Naive thymus-derived CD4-positive, alpha-beta T cell (primary cell): ENCODE results near the gene INAVA. TPM values are rescaled to one million over a fixed set of nuclear protein-coding genes. Genes with fewer than 3 reads are reported as not detected.

Experiments used
- ATAC-seq: fragments of 150-1000 bp; cut with Tn5 transposase; 2 replicates; pipeline ENCODE4 v1.10.0; 2021; ENCODE audit warnings: mild to moderate bottlenecking, moderate library complexity
- CTCF ChIA-PET: fragments of 350-600 bp; sonication (Branson Sonifier 250); formaldehyde crosslinking; loops from one replicate; lab custom pipeline; 2021; ENCODE audit warnings: antibody characterized with exemption; lab: Charles Lee
- POLR2A ChIA-PET: fragments of 350-600 bp; sonication (Branson Sonifier 250); formaldehyde crosslinking; loops from one replicate; lab custom pipeline; 2021; ENCODE audit warnings: antibody characterized with exemption, inconsistent platforms; lab: Charles Lee
- DNase-seq, 9 donors: peaks; one replicate each; pipeline versions ENCODE4 v3.0.0 to v3.0.0-alpha.2; 2020 to 2022; ENCODE audit warnings: mixed read lengths in 1 of 9
- H3K27ac ChIP-seq: one replicate; pipeline ENCODE4 v1.7.0; 2013; ENCODE audit warnings: mild to moderate bottlenecking, low read depth, low read length, moderate library complexity
- H3K27me3 ChIP-seq, 2 donors: one replicate each; pipeline ENCODE4 v1.7.0; 2013; ENCODE audit warnings: low read length in 2 of 2, mild to moderate bottlenecking in 2 of 2, moderate library complexity in 2 of 2; ENCODE audit not compliant: control insufficient read depth in 2 of 2, insufficient read depth in 2 of 2
- H3K36me3 ChIP-seq, 3 experiments: 1 replicate in 2 of 3; 2 replicates in 1 of 3; pipeline ENCODE4 v1.7.0; 2013; ENCODE audit warnings: low read length in 3 of 3, mild to moderate bottlenecking in 3 of 3, moderate library complexity in 1 of 3; ENCODE audit not compliant: insufficient read depth in 3 of 3, control insufficient read depth in 2 of 3
- H3K4me1 ChIP-seq, 2 donors: one replicate each; pipeline ENCODE4 v1.7.0; 2013; ENCODE audit warnings: low read length in 2 of 2, mild to moderate bottlenecking in 2 of 2, moderate library complexity in 1 of 2; ENCODE audit not compliant: control insufficient read depth in 2 of 2, insufficient read depth in 2 of 2
- H3K4me3 ChIP-seq: 2 replicates; pipeline ENCODE4 v1.7.0; 2013; ENCODE audit warnings: mild to moderate bottlenecking, low read length
- H3K9me3 ChIP-seq, 3 experiments: 1 replicate in 2 of 3; 2 replicates in 1 of 3; pipeline ENCODE4 v1.7.0; 2013; ENCODE audit warnings: low read length in 3 of 3; ENCODE audit not compliant: control insufficient read depth in 2 of 3
- H3K27ac Mint-ChIP-seq, 9 donors: one replicate each; pipeline ENCODE4 v1.8.0; 2020 to 2022; ENCODE audit warnings: mixed read lengths in 9 of 9, mild to moderate bottlenecking in 8 of 9, moderate library complexity in 5 of 9, inconsistent platforms in 2 of 9
- H3K27me3 Mint-ChIP-seq, 5 donors: one replicate each; pipeline ENCODE4 v1.8.0; 2021 to 2022; ENCODE audit warnings: mixed read lengths in 5 of 5, mild to moderate bottlenecking in 1 of 5
- H3K36me3 Mint-ChIP-seq, 5 donors: one replicate each; pipeline ENCODE4 v1.8.0; 2020 to 2022; ENCODE audit warnings: mixed read lengths in 5 of 5, mild to moderate bottlenecking in 3 of 5, inconsistent platforms in 1 of 5
- H3K4me1 Mint-ChIP-seq, 7 donors: one replicate each; pipeline ENCODE4 v1.8.0; 2020 to 2022; ENCODE audit warnings: mixed read lengths in 7 of 7, mild to moderate bottlenecking in 3 of 7, inconsistent platforms in 1 of 7
- H3K4me3 Mint-ChIP-seq, 10 donors: one replicate each; pipeline ENCODE4 v1.8.0; 2020 to 2022; ENCODE audit warnings: mild to moderate bottlenecking in 10 of 10, mixed read lengths in 10 of 10, moderate library complexity in 6 of 10, inconsistent platforms in 2 of 10
- H3K9me3 Mint-ChIP-seq, 11 donors: one replicate each; pipeline ENCODE4 v1.8.0; 2020 to 2022; ENCODE audit warnings: mixed read lengths in 11 of 11, mild to moderate bottlenecking in 4 of 11, inconsistent platforms in 1 of 11, moderate library complexity in 1 of 11
- intact Hi-C, 2 donors: fragments of 100-400 bp; cut with micrococcal nuclease; formaldehyde crosslinking; loops; one replicate each; pipeline ENCODE4 v1.15.1; 2023
- polyA plus RNA-seq, 2 donors: library from polyadenylated mRNA; unstranded; fragments of 300-500 nt; fragmentation: Illumina TruSeq; gene quantifications; one replicate each; pipeline ENCODE4 v1.2.3, GENCODE V29; 2021
- total RNA-seq, 6 experiments: library from RNA in 5 of 6; stranded (reverse) in 5 of 6; gene quantifications; 1 replicate in 5 of 6; 2 replicates in 1 of 6; pipeline ENCODE4 v1.2.3 and lab custom pipeline; 2021 to 2026

INAVA gene
- total and polyA plus RNA-seq, 7 experiments from 2014 or later = 0.51 TPM; not detected in 6

DNA sequence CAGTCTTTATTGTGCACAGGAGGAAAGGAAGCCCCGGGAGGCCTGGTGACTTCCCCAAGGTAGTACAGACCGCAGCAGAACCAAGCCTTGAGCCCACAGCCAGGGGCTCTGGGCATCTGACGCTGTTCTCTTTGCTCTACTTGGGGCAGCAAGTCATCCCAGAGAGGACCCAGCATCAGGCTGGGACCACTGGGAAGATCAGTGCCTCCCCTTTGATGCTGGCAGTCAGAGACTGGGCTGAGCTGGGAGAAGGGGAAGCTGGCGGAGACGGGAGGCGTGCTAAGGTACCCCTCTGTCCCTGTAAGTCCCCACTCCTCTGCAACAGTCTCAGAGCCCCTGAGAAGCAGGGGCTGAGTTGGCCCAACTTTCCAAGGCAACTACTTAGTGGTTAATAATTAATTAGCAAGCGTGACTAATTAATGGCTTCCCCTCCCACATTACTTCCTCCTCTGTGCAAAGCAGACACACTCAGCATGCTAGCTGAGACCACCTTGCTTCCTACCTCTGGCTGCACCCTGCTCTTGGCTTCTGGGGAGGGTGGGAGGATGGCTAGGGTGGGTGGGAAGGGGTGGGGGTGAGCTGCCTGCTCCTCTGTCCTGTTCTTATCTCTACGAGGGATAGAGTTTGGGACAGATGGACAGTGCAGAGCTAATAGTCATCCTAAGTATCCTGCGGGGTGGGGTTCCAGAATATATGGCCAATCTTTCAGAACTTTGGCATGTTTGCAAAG lies 1.3 kb downstream of the INAVA start:
- H3K36me3 ChIP-seq = no peaks in the 10 kb centered on the region
- Mint-ChIP-seq H3K4me1 (peaks cover 0 to 17% (median 11%) of the 10 kb centered on the region in 7 donors), H3K27me3 (peaks cover 9 to 66% (median 17%) of the 10 kb centered on the region in 5 donors), H3K27ac (no peak overlapping the region), H3K4me3 (no peak overlapping the region), H3K36me3 (no peaks in the 10 kb centered on the region), H3K9me3 (no peaks in the 10 kb centered on the region)
- CTCF ChIA-PET = no interaction called here
- intact Hi-C loops = no loop called here
- H3K4me3 ChIP-seq = no peak overlapping the region
- H3K9me3 ChIP-seq = no peaks in the 10 kb centered on the region
- POLR2A ChIA-PET = no interaction called here
- peaks cover 0 to 8% of the 10 kb centered on the region in 2 donors for H3K4me1 ChIP-seq
- peaks cover 0 to 5% of the 10 kb centered on the region in 2 donors for H3K27me3 ChIP-seq
- no peak overlapping the region for H3K27ac ChIP-seq
- DNase-seq (no peak), ATAC-seq (no peak)

DNA sequence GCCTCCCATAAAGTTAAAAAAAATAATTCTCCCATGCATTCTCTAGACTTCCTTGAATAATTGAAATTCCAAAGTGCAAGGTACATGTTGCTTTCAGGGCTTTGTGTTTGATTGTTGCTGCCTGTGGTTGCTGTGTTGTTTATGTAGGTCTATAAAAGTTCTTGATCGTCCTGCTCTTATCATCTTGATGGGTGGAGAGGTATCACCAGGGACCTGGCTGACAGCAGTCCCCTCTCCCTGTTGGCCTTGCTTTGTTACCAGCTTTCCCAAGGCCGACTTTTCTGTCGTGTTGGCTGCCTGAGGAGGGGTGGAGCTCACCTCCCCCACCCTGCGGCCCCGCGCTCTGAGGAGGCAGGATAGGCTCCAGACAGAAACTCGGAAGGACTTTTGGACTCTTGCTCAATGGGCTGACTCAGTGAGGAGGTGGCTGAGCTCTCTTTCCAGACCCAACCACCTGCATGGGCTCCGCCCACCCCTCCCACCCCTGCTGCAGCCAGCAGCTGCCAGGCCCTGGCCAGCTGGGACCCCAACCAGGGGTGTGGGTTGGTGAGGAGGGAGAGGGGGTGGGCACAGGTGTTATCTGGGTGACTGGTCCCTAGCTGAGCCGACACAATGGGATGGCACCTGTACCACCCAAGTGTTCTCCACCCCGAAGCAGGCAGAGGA lies 2.0 kb downstream of the INAVA start:
- Mint-ChIP-seq H3K4me1 (peaks cover 0 to 15% (median 7%) of the 10 kb centered on the region in 7 donors), H3K36me3 (no peaks in the 10 kb centered on the region), H3K4me3 (no peak overlapping the region), H3K9me3 (no peaks in the 10 kb centered on the region), H3K27ac (no peak overlapping the region), H3K27me3 (peaks cover 9 to 67% (median 17%) of the 10 kb centered on the region in 5 donors)
- Histone ChIP-seq H3K9me3 (no peaks in the 10 kb centered on the region), H3K36me3 (no peaks in the 10 kb centered on the region), H3K4me1 (peaks cover 0 to 4% of the 10 kb centered on the region in 2 donors), H3K27ac (no peak overlapping the region), H3K4me3 (no peak overlapping the region), H3K27me3 (peaks cover 0 to 5% of the 10 kb centered on the region in 2 donors)
- intact Hi-C loops = no loop called here
- ChIA-PET CTCF (no interaction called here), POLR2A (no interaction called here)
- DNase-seq (no peak), ATAC-seq (no peak)

DNA sequence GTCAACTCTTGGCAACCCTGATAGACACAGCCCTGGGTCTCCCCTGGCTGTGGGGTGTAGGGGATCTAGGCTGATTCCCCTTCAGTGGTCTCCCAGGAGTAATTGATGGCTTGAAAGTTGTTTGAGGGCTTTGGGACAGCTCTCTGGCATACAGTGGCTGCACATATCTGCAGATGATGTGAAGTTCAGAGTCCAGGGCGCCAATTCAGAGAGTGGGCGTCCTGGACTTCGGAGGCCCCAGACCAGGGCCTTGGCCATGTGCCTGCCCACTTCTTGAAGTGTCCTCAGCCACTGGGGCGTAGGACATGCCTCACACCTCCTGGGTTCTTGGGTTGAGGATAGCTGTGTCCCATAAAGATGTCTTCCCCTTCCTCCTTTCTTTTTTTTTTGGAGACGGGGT lies 2.6 kb downstream of the INAVA start:
- no peak overlapping the region for H3K4me3 Mint-ChIP-seq
- Histone ChIP-seq H3K27me3 (peaks cover 0 to 2% of the 10 kb centered on the region in 2 donors), H3K4me1 (no peaks in the 10 kb centered on the region), H3K36me3 (no peaks in the 10 kb centered on the region), H3K9me3 (no peaks in the 10 kb centered on the region), H3K27ac (no peak overlapping the region), H3K4me3 (no peak overlapping the region)
- intact Hi-C loops = no loop called here
- H3K27me3 Mint-ChIP-seq = peaks cover 5 to 62% (median 12%) of the 10 kb centered on the region in 5 donors
- no peaks in the 10 kb centered on the region for H3K36me3 Mint-ChIP-seq
- no peak overlapping the region for H3K27ac Mint-ChIP-seq
- DNase-seq = no peak
- ATAC-seq = no peak
- peaks cover 0 to 9% (median under 1%) of the 10 kb centered on the region in 7 donors for H3K4me1 Mint-ChIP-seq
- CTCF ChIA-PET = no interaction called here
- H3K9me3 Mint-ChIP-seq = no peaks in the 10 kb centered on the region
- POLR2A ChIA-PET = no interaction called here

DNA sequence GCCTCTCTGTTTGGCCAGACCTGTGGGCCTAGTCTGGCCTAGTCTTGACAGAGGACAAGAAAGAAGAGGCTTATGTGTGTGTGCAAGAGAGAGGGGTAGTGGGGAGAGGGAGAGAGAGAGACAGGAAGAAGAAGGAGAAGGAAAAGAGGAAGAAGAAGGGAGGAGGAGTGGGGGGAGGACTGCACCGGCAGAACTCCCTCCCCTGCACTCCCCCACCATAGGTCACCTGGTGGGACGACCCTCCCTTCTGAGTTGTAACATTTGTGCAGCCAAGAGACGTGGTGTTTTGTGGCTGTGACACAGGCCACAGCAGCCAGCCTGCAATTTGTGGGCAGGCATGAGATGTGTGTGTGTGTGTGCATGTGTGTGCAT lies 4.3 kb downstream of the INAVA start:
- ChIA-PET POLR2A (no interaction called here), CTCF (no interaction called here)
- DNase-seq = no peak
- no peaks in the 10 kb centered on the region for H3K9me3 ChIP-seq
- peaks cover 0 to 51% (median 0%) of the 10 kb centered on the region in 5 donors for H3K27me3 Mint-ChIP-seq
- intact Hi-C loops = no loop called here
- no peak overlapping the region for H3K27ac Mint-ChIP-seq
- no peaks in the 10 kb centered on the region for H3K36me3 ChIP-seq
- no peak for ATAC-seq
- no peaks in the 10 kb centered on the region for H3K9me3 Mint-ChIP-seq
- no peak overlapping the region for H3K27ac ChIP-seq
- no peak overlapping the region for H3K4me3 Mint-ChIP-seq
- no peaks in the 10 kb centered on the region for H3K4me1 ChIP-seq
- H3K36me3 Mint-ChIP-seq = no peaks in the 10 kb centered on the region
- H3K4me3 ChIP-seq = no peak overlapping the region
- no peaks in the 10 kb centered on the region for H3K27me3 ChIP-seq
- H3K4me1 Mint-ChIP-seq = peaks cover 0 to 7% (median 0%) of the 10 kb centered on the region in 7 donors

DNA sequence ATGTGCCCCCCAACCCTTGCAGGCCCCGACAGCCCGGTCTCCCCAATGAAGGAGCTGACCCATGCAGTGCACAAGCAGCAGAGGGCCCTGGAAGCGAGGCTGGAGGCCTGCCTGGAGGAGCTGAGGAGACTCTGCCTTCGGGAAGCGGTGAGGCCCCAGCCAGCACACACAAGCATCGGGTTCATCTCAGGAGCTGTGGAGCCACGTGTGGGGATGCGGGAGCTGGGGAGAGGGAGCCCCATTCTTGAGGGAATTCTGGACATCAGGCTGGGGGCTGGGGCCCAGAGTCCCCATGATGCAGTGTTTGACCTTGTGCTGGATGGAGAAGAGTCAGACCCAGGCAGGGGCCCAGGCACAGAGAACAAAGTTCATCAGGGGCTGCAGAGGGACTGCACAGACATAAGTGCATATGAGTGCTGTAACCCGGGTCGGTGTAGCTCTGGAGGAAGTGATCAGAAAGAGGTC lies 4.8 kb downstream of the INAVA start:
- Mint-ChIP-seq H3K36me3 (no peaks in the 10 kb centered on the region), H3K9me3 (no peaks in the 10 kb centered on the region), H3K27ac (no peak overlapping the region), H3K4me1 (peaks cover 0 to 7% (median 0%) of the 10 kb centered on the region in 7 donors), H3K4me3 (no peak overlapping the region), H3K27me3 (peaks cover 0 to 46% (median 0%) of the 10 kb centered on the region in 5 donors)
- Histone ChIP-seq H3K36me3 (no peaks in the 10 kb centered on the region), H3K27me3 (no peaks in the 10 kb centered on the region), H3K27ac (no peak overlapping the region), H3K9me3 (no peaks in the 10 kb centered on the region), H3K4me3 (no peak overlapping the region), H3K4me1 (no peaks in the 10 kb centered on the region)
- CTCF ChIA-PET = no interaction called here
- ATAC-seq = no peak
- intact Hi-C loops = no loop called here
- POLR2A ChIA-PET = no interaction called here
- DNase-seq = no peak

DNA sequence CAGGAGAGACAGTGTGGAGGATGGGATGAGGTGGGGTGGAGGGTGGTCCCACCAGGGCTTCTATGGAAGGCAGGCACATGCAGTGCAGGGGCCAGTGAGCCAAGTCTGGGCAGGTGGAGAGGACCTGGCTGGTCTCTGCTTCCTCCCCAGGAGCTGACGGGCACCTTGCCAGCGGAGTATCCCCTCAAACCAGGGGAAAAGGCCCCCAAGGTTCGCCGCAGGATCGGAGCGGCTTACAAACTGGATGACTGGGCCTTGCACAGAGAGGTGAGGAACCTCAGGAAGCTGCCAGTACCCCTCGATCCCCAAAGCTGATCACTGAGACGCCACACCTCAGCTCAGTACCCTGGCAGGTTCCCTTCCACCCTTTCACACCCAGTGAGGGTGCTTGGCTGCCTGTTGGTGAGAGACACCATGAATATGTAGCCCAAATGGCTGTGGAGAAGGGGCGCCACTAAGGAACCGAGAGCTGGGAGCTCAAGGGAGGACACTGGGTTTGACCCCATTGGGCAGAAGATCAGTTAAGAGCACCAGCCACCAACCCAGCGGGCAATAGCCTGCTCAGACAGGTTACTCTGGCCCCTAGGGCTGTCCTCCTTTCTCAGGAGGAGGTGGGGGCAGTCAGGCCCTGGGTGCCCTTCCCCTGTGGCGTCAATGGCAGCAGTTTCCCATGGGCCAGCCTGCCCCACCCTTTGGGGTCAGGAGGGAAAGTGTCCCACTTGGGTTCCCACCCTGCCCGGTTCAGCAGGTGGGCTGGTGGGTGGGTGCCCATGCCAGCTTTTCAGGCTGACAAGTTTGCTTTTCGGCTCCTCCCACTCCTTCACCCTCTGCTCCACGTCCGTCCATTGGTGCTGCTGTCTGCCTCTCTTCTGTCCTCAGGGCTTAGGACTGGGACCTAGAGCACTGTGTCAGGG lies 5.5 kb downstream of the INAVA start:
- no peak for ATAC-seq
- peaks cover 0 to 4% of the 10 kb centered on the region in 2 donors for H3K4me1 ChIP-seq
- ChIA-PET CTCF (interaction anchor here (1.0 kb wide), 1 partner anchor 9 kb away, joined by 3 read pairs; no protein-coding TSS in a partner anchor), POLR2A (no interaction called here)
- intact Hi-C loops = no loop called here
- Mint-ChIP-seq H3K36me3 (no peaks in the 10 kb centered on the region), H3K4me3 (peak overlapping the region in 1 of 10 donors; percentile 20), H3K9me3 (no peaks in the 10 kb centered on the region), H3K27me3 (peaks cover 0 to 46% (median 0%) of the 10 kb centered on the region in 5 donors), H3K4me1 (peaks cover 0 to 7% (median 2%) of the 10 kb centered on the region in 7 donors), H3K27ac (no peak overlapping the region)
- no peak overlapping the region for H3K4me3 ChIP-seq
- no peak for DNase-seq
- H3K27me3 ChIP-seq = no peaks in the 10 kb centered on the region
- H3K36me3 ChIP-seq = no peaks in the 10 kb centered on the region
- H3K9me3 ChIP-seq = no peaks in the 10 kb centered on the region
- no peak overlapping the region for H3K27ac ChIP-seq
